SJSA1 (cell line): ENCODE measurements around the gene STRA6. TPM values are rescaled to one million over a fixed set of nuclear protein-coding genes. Genes with fewer than 3 reads are reported as not detected.

Experiments
- DNase-seq, 2 experiments: peaks; one replicate each; pipeline ENCODE4 v3.0.0-alpha.2; 2015 to 2020; ENCODE audit warnings: low spot score in 2 of 2, low read depth in 1 of 2
- H3K27ac ChIP-seq: fragments of 250-450 bp; sonication (Bioruptor Pico); 2 replicates; pipeline ENCODE4 v1.5.1; 2020; ENCODE audit warnings: mild to moderate bottlenecking, moderate library complexity
- H3K27me3 ChIP-seq: fragments of 250-450 bp; sonication (Bioruptor Pico); replicated peaks from 2 replicates; pipeline ENCODE4 v1.5.1; 2020; ENCODE audit warnings: mild to moderate bottlenecking, moderate library complexity
- H3K36me3 ChIP-seq: fragments of 250-450 bp; sonication (Bioruptor Pico); 2 replicates; pipeline ENCODE4 v1.5.1; 2020; ENCODE audit warnings: mild to moderate bottlenecking
- H3K4me1 ChIP-seq: fragments of 250-450 bp; sonication (Bioruptor Pico); replicated peaks from 2 replicates; pipeline ENCODE4 v1.6.1; 2021; ENCODE audit warnings: mild to moderate bottlenecking
- H3K4me3 ChIP-seq: fragments of 250-450 bp; sonication (Bioruptor Pico); 2 replicates; pipeline ENCODE4 v1.5.1; 2020; ENCODE audit warnings: mild to moderate bottlenecking
- H3K9me3 ChIP-seq: fragments of 250-450 bp; sonication (Bioruptor Pico); replicated peaks from 2 replicates; pipeline ENCODE4 v1.5.1; 2020; ENCODE audit warnings: mild to moderate bottlenecking
- total RNA-seq: library from RNA; depleted of rRNA; stranded (reverse); fragments of >200 nt; shearing (Covaris generic); gene quantifications from 2 replicates; pipeline ENCODE4 v1.2.3, GENCODE V29; 2014

STRA6 gene
- total RNA-seq, 1 experiment from 2014 or later, result 0.18 TPM

- no peaks in the 10 kb centered on the region for H3K27me3 ChIP-seq
Observed at GRCh38 chr15:74234598-74234875, 31.9 kb upstream of the STRA6 start.

GRCh38 chr15:74233851-74234597, 31.4 kb upstream of the STRA6 start:
- no peaks in the 10 kb centered on the region for H3K27me3 ChIP-seq
- H3K9me3 ChIP-seq, result no peaks in the 10 kb centered on the region
- H3K4me3 ChIP-seq, result no peak overlapping the region
- peaks cover 4% of the 10 kb centered on the region for H3K4me1 ChIP-seq
- no peak overlapping the region for H3K27ac ChIP-seq
- H3K36me3 ChIP-seq, result no peaks in the 10 kb centered on the region
- DNase-seq, result no peak

More at GRCh38 chr15:74234598-74234875, 31.9 kb upstream of the STRA6 start:
- Histone ChIP-seq H3K36me3 (no peaks in the 10 kb centered on the region), H3K4me3 (no peak overlapping the region), H3K4me1 (peaks cover 10% of the 10 kb centered on the region), H3K27ac (no peak overlapping the region), H3K9me3 (no peaks in the 10 kb centered on the region)
- no peak for DNase-seq

- Histone ChIP-seq H3K9me3 (no peaks in the 10 kb centered on the region), H3K27ac (no peak overlapping the region), H3K27me3 (no peaks in the 10 kb centered on the region), H3K36me3 (no peaks in the 10 kb centered on the region), H3K4me3 (no peak overlapping the region), H3K4me1 (no peaks in the 10 kb centered on the region)
- no peak for DNase-seq
Observed at GRCh38 chr15:74233373-74233772, 30.8 kb upstream of the STRA6 start.

- Histone ChIP-seq H3K4me1 (no peaks in the 10 kb centered on the region), H3K9me3 (no peaks in the 10 kb centered on the region), H3K4me3 (no peak overlapping the region), H3K27me3 (no peaks in the 10 kb centered on the region), H3K36me3 (no peaks in the 10 kb centered on the region), H3K27ac (no peak overlapping the region)
- no peak for DNase-seq
Observed at GRCh38 chr15:74231475-74231874, 28.9 kb upstream of the STRA6 start.

DNA sequence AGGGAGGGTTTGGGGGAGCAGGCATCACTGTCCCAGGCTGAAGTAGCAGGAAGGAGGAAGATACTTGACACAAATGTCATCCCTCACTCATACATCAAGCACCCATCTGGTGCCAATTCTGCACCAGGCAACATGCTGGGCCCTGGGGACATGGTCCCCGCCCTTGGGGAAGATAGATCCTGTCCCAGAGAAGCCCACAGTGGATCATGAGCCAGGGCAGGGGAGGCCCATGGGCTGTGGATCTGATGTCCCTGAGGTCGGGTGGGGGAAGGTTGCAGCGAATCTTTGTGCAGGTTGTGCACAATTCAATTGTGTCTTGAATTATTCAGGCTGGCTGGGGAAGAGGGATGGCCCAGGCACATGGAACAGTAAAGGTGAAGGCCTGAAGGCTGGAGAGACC, 27.1 kb upstream of the STRA6 start:
- Histone ChIP-seq H3K9me3 (no peaks in the 10 kb centered on the region), H3K27ac (no peak overlapping the region), H3K4me3 (no peak overlapping the region), H3K36me3 (no peaks in the 10 kb centered on the region), H3K4me1 (no peaks in the 10 kb centered on the region), H3K27me3 (no peaks in the 10 kb centered on the region)
- DNase-seq, result no peak

DNA sequence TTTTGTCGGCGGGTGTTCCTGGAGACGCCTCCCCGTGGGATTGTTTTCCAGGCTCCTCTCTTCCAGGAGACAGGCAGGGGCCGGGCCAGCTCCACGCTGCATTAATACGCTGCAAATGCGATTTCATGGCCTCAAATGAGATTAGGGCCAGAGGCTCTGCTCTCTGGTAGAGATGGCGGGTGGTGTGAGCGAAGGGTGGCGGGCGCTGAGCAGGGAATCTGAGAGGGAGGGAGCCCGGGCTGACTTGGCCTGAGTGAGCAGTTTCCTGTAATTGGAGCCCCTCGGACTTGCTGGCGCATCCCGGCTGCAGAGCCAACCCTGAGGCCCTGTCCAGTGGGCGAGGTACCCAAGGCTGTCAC, 26.1 kb upstream of the STRA6 start:
- no peak overlapping the region for H3K4me3 ChIP-seq
- H3K36me3 ChIP-seq, result no peaks in the 10 kb centered on the region
- H3K4me1 ChIP-seq, result no peaks in the 10 kb centered on the region
- DNase-seq, result no peak
- no peak overlapping the region for H3K27ac ChIP-seq
- H3K27me3 ChIP-seq, result no peaks in the 10 kb centered on the region
- H3K9me3 ChIP-seq, result no peaks in the 10 kb centered on the region

DNA sequence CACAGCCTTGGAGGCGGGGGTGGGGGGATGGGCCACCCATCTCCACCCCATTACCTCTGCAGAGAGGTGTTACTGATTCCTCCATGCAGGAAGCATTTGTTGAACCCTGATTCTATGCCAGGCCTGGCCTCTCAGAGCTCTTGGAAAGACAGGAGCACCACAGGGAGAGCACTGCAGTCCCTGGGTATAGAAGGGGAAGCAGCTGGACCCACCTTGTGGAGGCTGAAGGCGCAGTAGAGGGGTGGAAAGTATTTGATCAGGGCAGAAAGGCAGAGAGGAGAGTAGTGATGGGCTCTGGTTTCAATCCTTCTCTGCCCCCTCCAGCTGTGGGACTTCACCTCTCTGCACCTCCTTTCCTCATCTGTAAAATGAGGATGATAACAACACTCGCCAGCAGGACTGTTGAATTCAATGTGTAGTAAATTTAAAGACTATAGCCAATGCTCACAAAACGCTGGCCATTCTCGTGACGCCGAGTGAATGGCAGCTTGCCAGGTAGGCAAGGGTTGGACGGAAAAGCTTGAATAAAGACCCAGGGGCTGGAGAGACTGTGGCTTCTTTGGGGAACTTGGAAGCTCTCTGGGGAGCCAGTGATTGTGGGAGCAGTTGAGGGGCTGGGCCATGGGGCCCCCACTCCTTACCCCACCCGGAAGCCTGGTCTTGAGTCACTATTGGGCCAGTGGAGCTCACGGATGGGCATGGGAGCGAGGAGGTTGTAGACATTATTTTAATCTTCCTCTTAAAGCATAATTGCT, 25.6 kb upstream of the STRA6 start:
- H3K27ac ChIP-seq, result no peak overlapping the region
- no peak for DNase-seq
- no peak overlapping the region for H3K4me3 ChIP-seq
- no peaks in the 10 kb centered on the region for H3K9me3 ChIP-seq
- no peaks in the 10 kb centered on the region for H3K36me3 ChIP-seq
- no peaks in the 10 kb centered on the region for H3K27me3 ChIP-seq
- no peaks in the 10 kb centered on the region for H3K4me1 ChIP-seq

GRCh38 chr15:74226761-74227540, 24.4 kb upstream of the STRA6 start:
- Histone ChIP-seq H3K4me3 (no peak overlapping the region), H3K27me3 (no peaks in the 10 kb centered on the region), H3K9me3 (no peaks in the 10 kb centered on the region), H3K36me3 (no peaks in the 10 kb centered on the region), H3K4me1 (no peaks in the 10 kb centered on the region), H3K27ac (no peak overlapping the region)
- DNase-seq, result no peak

GRCh38 chr15:74225928-74226327, 23.3 kb upstream of the STRA6 start:
- Histone ChIP-seq H3K27ac (no peak overlapping the region), H3K36me3 (no peaks in the 10 kb centered on the region), H3K9me3 (no peaks in the 10 kb centered on the region), H3K4me3 (no peak overlapping the region), H3K27me3 (no peaks in the 10 kb centered on the region), H3K4me1 (no peaks in the 10 kb centered on the region)
- DNase-seq, result no peak

DNA sequence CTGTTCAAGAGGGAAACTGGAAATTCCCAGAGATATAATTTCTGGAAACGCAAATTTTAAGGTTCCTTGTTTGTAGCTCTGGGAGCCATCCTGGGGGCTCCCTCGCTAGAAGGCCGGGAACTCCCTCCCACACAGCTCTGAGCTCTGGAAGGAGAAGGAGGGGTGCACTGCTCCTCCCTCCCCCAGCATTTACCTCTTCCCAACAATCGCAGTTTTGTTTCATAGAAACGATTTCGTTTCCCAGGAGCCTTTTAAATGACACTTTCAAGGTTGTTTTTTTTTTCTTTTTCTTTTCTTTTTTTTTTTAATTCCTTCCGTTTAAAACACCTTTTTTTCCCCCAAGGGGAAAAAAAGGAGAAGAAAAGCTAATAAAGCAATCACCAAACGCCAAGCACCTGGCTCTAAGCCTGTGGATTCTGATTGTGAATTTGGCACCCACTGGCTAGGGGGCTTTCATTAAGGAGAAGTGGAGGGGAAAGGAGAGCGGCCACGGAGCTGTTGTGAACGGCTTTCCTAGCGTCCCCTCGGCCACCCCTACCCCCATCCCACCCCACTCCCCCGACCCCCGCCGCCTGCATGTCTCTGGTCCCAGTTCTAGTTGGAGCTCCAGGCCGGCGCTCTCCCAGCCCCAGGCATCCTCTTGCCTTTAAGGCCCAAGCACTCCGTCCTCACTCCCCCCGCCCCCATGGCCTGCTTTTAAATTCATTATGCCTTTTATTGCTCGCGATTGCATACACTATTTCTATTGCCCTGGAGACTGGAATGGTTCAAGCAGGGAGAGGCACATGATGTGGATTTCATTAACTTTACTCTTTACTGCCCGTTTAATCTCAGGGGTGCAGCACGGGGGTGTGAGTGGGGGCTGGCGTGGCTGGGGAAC, 19.9 kb upstream of the STRA6 start:
- no peak for DNase-seq
- Histone ChIP-seq H3K36me3 (no peaks in the 10 kb centered on the region), H3K27ac (no peak overlapping the region), H3K9me3 (no peaks in the 10 kb centered on the region), H3K4me1 (no peaks in the 10 kb centered on the region), H3K27me3 (no peaks in the 10 kb centered on the region), H3K4me3 (no peak overlapping the region)

DNA sequence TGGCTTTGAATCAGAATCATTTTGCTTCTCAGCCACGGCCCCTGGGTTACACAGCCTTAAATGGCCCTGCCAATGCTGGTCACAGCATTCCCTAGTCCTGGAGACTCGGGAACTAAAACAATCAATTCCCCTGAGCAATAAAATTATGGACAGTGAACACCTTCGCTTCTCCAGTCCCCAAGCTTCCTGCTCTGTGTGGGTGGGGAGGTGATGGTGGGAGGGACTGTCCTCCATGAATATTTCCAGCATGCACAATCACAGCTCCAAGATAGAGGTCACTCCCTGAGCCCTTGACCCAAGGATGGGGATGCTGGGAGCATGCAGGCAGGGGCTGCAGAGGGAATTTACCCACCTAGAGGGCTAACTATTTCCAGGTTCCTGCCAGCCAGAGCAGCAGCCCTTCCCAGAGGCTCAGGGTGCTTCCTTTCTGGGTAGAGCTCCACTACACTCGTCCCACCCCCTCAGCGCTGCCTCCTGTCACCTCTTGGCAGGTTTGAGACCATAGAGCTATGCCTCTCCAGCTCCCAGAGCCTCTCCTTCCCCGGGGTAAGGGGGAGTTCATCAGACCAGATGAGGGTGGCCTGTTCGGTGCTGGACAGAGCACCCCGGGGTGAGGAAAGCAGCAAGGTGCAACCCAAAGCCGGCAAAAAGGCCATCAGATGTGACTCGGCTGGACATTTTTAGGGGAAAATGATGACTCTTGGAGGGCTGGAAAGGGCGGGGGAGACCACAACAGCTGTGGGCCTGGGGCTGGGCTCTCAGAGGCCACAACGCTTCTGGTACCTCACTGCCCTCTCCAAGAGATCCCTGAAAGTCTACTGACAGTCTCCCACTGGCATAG, 19.0 kb upstream of the STRA6 start:
- no peak for DNase-seq
- Histone ChIP-seq H3K27ac (no peak overlapping the region), H3K36me3 (no peaks in the 10 kb centered on the region), H3K4me3 (no peak overlapping the region), H3K27me3 (no peaks in the 10 kb centered on the region), H3K9me3 (no peaks in the 10 kb centered on the region), H3K4me1 (no peaks in the 10 kb centered on the region)

GRCh38 chr15:74220475-74221248, 18.1 kb upstream of the STRA6 start:
- no peak for DNase-seq
- Histone ChIP-seq H3K27ac (no peak overlapping the region), H3K36me3 (no peaks in the 10 kb centered on the region), H3K27me3 (no peaks in the 10 kb centered on the region), H3K4me3 (no peak overlapping the region), H3K4me1 (no peaks in the 10 kb centered on the region), H3K9me3 (no peaks in the 10 kb centered on the region)
